ENCODE data around the gene ZNF835. TPM values are rescaled to one million over a fixed set of nuclear protein-coding genes. Genes with fewer than 3 reads are reported as not detected.
A peak's percentile ranks its signal among the peaks of the same experiment; 100 is the strongest.
"Not testable (repeated sequence)": the region's sequence is repeated elsewhere in the genome, so short reads cannot be mapped to it uniquely, and the experiment has no call there.

ZNF835 gene
- total and polyA plus RNA-seq, 9 donors = 2.5 to 15.0 (median 6.7) TPM

- no peaks in the 10 kb centered on the region for H3K36me3 ChIP-seq
- no peak overlapping the region for H3K4me3 ChIP-seq
- no peak overlapping the region for H3K27ac ChIP-seq
- no peaks in the 10 kb centered on the region for H3K9me3 ChIP-seq
- H3K27me3 ChIP-seq = no peaks in the 10 kb centered on the region
- no peak for TF ChIP-seq EP300 (IDR thresholded peaks at IDR 0.05)
- TF ChIP-seq CTCF (IDR thresholded peaks at IDR 0.05) = no peak
- no peak for TF ChIP-seq POLR2A (IDR thresholded peaks at IDR 0.05)
- intact Hi-C loops (cut with DNase I) = no loop called here
- 13 to 25% (median 16%) methylated on average over 7 of the region's 7 CpGs for WGBS, 3 donors
- DNase-seq = no peak
- H3K4me1 ChIP-seq (ENCODE audit: insufficient read depth) = no peaks in the 10 kb centered on the region
Measured at GRCh38 chr19:56683116-56683515, 11.6 kb upstream of the ZNF835 start.

- Histone ChIP-seq H3K36me3 (no peaks in the 10 kb centered on the region), H3K4me3 (no peak overlapping the region), H3K4me1 (ENCODE audit: insufficient read depth) (no peaks in the 10 kb centered on the region), H3K27ac (no peak overlapping the region), H3K9me3 (no peaks in the 10 kb centered on the region), H3K27me3 (no peaks in the 10 kb centered on the region)
- WGBS, 3 donors = 72 to 80% (median 79%) methylated on average over 8 of the region's 8 CpGs
- intact Hi-C loops (cut with DNase I) = no loop called here
- TF ChIP-seq POLR2A (IDR thresholded peaks at IDR 0.05) (no peak), CTCF (IDR thresholded peaks at IDR 0.05) (no peak), EP300 (IDR thresholded peaks at IDR 0.05) (no peak)
- DNase-seq = no peak
Measured at GRCh38 chr19:56681702-56682101, 10.1 kb upstream of the ZNF835 start.

- DNase-seq = no peak
- intact Hi-C loops (cut with DNase I) = no loop called here
- TF ChIP-seq CTCF (IDR thresholded peaks at IDR 0.05) (no peak), POLR2A (IDR thresholded peaks at IDR 0.05) (no peak), EP300 (IDR thresholded peaks at IDR 0.05) (no peak)
- no peaks in the 10 kb centered on the region for H3K27me3 ChIP-seq
- H3K36me3 ChIP-seq = no peaks in the 10 kb centered on the region
- H3K27ac ChIP-seq = no peak overlapping the region
- WGBS, 3 donors = 61 to 77% (median 64%) methylated on average over 8 of the region's 8 CpGs
- no peak overlapping the region for H3K4me3 ChIP-seq
- no peaks in the 10 kb centered on the region for H3K9me3 ChIP-seq
- no peaks in the 10 kb centered on the region for H3K4me1 ChIP-seq (ENCODE audit: insufficient read depth)
Measured at GRCh38 chr19:56678205-56678604, 6.6 kb upstream of the ZNF835 start.

GRCh38 chr19:56672610-56673009 lies 1.1 kb upstream of the ZNF835 start:
- intact Hi-C loops (cut with DNase I); H3K36me3 ChIP-seq; H3K4me3 ChIP-seq; H3K9me3 ChIP-seq; H3K4me1 ChIP-seq (ENCODE audit: insufficient read depth); H3K27ac ChIP-seq; H3K27me3 ChIP-seq; DNase-seq: not testable (repeated sequence)
- WGBS, 3 donors = 86 to 93% (median 91%) methylated on average over 2 of the region's 2 CpGs

- DNase-seq = peak in 2 of 5 donors; percentile 38 to 41
- H3K4me3 ChIP-seq = peak overlapping the region; percentile 64
- H3K9me3 ChIP-seq = no peaks in the 10 kb centered on the region
- no peaks in the 10 kb centered on the region for H3K36me3 ChIP-seq
- WGBS, 3 donors = 20 to 27% (median 21%) methylated on average over 27 to 35 of the region's 35 CpGs
- TF ChIP-seq EP300 (IDR thresholded peaks at IDR 0.05) = no peak
- no peak for TF ChIP-seq CTCF (IDR thresholded peaks at IDR 0.05)
- no peak for TF ChIP-seq POLR2A (IDR thresholded peaks at IDR 0.05)
- intact Hi-C loops (cut with DNase I) = no loop called here
- no peaks in the 10 kb centered on the region for H3K27me3 ChIP-seq
- H3K4me1 ChIP-seq (ENCODE audit: insufficient read depth) = peaks cover 9% of the 10 kb centered on the region
- H3K27ac ChIP-seq = no peak overlapping the region
Measured at GRCh38 chr19:56670961-56671612, 470 bp downstream of the ZNF835 start.
